ENCODE data around the gene SNPH.

SNPH gene

GRCh38 chr20:1287787-1288569, 21.9 kb downstream of the SNPH start:
- FAIRE-seq, result no peak

DNA sequence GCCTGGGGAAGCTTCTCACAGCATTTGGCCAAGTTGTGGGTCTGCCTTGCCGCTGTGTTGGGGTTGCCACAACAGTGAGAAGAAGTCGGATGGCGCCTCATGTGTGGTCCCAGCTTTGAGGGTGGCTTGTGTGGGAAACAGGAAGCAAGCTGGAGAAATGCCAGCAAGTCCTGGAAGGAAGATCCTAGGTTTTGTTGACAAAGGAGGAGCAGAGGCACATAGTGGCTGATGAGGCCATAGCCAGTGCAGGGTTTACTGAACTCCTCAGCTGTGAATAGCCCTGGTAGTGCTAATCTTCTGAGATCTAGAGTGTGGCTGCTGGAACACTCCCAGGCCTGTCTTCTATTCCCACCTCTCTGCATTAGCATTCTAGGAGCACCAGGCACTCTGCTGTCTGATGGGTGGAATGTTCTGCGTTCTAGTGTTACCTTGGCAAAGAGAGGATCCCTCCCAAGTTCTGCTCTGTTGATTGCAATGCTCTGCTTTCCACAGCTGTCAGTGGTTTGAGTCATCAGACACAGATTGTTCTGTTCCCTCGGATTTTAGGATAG, 25.2 kb downstream of the SNPH start:
- no peak for FAIRE-seq

- no peak for FAIRE-seq
Observed at GRCh38 chr20:1292620-1293019, 26.5 kb downstream of the SNPH start.

- FAIRE-seq, result no peak
Observed at GRCh38 chr20:1293641-1294379, 27.7 kb downstream of the SNPH start.

DNA sequence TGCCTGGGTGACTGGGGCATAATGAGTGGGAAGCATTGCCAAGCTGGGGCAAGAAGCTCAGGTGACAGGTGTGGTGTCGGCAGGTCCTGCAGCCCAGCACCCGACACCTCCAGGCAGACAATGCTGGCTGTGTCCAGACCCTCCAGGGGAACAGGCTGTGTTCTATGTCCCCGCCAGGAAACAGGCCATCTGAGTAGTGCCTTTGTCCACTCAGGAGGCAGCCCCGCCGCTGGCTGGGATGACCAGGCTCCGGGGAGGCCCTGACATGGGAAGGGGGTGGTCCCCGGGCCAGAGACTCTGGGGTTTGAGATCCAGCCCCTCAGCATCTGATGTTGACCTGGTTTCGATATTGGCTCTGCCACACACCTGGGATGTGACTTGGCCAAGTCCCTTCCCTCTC, 28.4 kb downstream of the SNPH start:
- no peak for FAIRE-seq

DNA sequence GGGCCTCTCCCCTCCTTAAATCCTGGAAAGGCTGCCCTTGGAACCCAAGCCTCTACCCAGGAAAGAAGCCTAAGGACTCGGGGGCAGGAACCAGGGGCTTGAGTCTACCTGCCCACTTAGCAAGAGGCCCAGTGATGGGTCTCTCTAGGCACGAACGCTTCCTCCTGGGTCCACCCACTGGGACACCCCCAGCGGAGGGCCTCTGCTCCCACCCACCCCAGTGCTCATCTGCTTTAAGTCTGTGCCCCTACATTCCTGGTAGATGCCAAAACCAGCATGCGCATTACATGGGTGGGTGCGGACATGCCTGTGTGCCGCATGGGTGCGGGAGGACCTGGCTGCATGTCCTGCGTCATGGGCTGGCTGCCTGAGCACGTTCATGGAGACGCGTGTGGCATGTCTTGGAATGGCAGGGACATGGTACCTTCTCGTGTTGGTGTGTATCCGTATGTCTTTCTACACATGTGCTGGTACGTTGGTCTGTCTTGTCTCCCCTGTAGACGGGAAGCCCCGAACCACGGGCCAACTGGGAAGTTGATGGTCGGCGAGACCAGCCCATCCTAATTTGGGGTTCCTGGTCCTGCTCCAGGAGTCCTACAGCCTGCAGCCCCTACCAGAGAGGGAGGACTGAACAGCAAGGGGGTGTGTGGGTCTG, 29.3 kb downstream of the SNPH start:
- FAIRE-seq, result no peak

DNA sequence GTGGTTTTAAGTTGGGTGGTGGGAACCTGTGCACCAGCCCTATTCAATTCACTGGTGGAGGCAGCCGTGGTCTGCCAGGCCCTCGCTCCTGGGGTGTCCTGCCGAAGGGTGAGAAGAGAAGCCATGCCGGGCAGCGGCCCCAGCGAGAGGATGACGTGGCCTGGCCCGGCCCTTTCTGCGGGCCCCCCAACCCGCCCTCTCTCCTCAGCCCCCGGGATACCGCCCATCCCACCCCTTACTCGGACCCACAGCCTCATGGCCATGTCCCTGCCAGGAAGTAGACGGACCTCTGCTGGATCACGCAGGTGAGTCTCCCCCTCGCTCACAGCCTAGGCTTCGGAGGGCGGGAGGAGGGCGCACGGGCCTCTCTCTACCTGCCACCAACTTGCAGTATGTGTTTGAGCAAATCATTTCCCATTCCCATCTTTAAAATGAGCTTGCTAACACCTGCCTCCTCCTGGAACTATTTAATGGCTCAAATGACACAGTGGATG, 30.1 kb downstream of the SNPH start:
- no peak for FAIRE-seq

GRCh38 chr20:1296922-1297321, 30.8 kb downstream of the SNPH start:
- no peak for FAIRE-seq

DNA sequence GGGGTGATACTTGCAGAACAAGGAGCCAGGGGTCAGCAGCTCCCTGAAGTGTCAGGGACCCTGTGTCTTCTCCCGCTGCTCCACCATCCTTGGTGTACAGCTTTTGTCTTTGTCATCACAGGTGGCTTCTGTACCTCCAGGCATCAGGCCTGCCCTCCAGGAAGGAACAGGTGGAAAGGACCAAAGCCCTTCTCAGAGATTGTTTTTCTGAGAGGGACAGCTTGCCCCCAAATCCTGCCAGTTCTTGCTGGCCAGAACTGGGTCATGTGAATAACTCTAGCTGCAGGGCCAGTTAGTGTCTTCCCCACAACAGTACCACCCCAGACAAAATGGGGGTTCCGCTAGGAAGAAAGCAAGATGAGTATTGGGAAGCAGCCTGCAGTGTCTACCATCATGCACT, 31.4 kb downstream of the SNPH start:
- no peak for FAIRE-seq

GRCh38 chr20:1298166-1298565, 32.1 kb downstream of the SNPH start:
- no peak for FAIRE-seq

- no peak for FAIRE-seq
Observed at GRCh38 chr20:1298888-1299511, 32.9 kb downstream of the SNPH start.

DNA sequence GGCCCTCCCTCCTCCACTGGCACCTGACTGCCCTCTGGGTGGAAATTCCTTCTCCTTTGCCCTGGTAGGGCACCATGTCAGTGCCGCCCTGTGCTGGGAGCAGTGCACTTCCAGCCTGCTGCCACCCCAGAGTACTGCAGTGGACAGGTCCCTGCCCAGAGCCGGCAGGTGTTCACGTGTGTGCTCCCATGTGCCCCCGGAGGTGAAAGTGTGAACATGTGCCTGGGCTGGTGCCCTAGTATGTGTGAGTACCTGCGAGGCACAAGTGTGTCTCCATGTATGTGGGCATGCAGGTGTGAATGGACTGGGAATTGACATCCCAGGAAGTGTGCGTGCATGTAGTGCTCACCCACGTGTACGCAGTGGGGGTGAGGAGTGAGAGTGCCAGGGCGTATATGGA, 33.4 kb downstream of the SNPH start:
- FAIRE-seq, result no peak

DNA sequence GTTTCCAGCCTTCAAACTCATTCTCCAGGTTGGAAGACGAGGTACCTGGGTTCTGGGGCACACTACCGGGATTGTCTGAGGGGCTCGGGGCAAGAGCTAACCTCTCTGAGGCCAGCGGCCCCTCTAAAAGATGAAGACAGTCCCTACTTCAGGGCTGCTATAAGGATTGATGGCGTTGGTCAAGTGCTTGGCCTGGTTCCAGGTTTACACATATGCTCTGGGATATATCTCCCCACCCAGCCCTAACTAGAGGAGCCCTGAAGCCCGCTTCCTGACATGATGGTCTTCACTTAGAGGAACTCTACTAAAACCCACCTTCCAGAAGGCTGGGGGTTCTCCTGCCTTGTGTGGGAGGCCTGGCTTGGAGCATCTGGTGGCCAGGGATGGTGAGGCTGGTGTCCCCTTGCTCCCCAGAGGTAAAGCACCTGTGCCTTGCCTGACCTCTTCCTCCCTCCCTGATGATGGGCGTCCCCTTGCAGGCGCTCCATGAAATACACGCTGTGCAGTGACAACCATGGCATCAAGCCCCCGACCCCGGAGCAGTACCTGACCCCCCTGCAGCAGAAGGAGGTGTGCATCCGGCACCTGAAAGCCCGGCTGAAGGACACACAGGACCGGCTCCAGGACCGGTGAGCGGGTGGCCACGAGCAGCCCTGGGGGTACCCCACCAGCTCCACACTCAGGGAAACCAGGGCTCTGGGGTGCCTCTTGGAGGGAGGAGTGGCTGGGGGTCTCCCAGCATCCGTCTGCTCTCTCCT, 34.2 kb downstream of the SNPH start:
- FAIRE-seq, result no peak

- FAIRE-seq, result no peak
Observed at GRCh38 chr20:1301031-1301529, 35.0 kb downstream of the SNPH start.

DNA sequence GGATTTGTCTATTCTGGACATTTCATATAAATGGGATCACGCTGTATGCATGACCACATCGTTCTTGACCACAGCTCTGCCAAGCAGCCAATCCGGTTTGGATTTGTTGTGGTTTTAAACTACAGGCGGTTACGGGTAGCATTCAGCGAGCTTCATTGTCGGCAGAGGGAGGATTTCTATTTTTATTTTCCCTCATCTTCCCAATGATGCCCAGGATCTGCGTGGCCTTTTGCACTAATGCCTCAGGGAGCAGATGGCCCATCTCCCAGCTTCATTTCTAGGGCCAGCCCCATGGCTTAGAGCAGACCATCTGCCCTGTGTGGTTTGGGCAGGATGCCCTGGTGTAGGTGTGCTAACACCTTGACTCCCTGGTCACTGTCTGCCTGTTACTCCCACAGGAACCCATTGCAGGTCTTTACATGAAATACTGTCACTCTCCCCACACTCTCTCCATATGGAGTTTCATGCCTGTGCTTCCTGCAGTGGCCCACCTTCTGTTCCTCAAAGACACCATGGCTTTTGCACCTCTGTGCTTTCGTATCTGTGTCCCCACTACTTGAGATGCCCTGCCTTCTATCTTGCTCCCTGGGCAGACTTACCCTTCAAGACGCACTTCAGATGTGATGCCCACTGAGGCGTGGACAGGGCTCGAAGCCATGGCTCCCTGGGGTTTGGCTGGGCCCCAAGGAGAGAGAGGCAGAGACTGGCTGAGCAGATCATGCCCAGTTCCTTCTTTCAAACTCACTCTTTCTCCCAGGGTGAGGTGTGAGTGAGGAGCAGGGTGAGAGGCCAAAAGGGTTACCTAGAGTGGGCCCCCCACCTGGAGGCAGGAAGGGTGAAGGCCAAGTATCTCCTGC, 36.8 kb downstream of the SNPH start:
- FAIRE-seq, result no peak

DNA sequence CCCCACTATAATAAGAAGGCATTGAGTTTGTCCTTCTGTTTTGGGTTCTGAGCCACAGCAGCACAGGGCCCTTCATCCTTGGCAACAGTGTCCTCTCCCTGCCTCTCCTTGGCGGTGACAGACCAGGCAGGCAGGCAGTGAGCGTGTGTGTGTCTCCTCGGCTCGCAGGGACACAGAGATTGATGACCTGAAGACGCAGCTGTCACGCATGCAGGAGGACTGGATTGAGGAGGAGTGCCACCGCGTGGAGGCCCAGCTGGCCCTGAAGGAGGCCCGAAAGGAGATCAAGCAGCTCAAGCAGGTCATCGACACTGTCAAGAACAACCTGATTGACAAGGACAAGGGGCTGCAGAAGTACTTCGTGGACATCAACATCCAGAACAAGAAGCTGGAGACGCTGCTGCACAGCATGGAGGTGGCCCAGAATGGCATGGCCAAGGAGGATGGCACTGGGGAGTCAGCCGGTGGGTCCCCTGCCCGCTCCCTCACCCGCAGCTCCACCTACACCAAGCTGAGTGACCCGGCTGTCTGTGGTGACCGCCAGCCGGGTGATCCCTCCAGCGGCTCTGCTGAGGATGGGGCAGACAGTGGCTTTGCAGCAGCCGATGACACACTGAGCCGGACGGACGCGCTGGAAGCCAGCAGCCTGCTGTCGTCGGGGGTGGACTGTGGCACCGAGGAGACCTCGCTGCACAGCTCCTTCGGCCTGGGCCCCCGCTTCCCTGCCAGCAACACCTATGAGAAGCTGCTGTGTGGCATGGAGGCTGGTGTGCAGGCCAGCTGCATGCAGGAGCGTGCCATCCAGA, 38.8 kb downstream of the SNPH start:
- no peak for FAIRE-seq

GRCh38 chr20:1305712-1306111, 39.6 kb downstream of the SNPH start:
- no peak for FAIRE-seq

GRCh38 chr20:1306316-1307135, 40.4 kb downstream of the SNPH start:
- no peak for FAIRE-seq

- no peak for FAIRE-seq
Observed at GRCh38 chr20:1307171-1307570, 41.1 kb downstream of the SNPH start.

Measured in colon (tissue), 2 donors.